Subcutaneous adipose tissue (tissue), 4 donors: ENCODE data around the gene ERBB4. TPM values are rescaled to one million over a fixed set of nuclear protein-coding genes. Genes with fewer than 3 reads are reported as not detected.

Experiments
- CTCF ChIP-seq: fragments of 450-650 bp; IDR thresholded peaks from one replicate; pipeline ENCODE4 v1.5.1; 2016; ENCODE audit warnings: low read depth, mild to moderate bottlenecking, control low read depth, antibody characterized with exemption, moderate library complexity
- small RNA-seq: library from RNA; depleted of rRNA; stranded (forward); fragments of <200 nt; gene quantifications from one replicate; pipeline ENCODE3, GENCODE V24; 2016
- total RNA-seq, 4 donors: library from RNA; depleted of rRNA; stranded (reverse); fragments of >200 nt; gene quantifications; one replicate each; pipeline ENCODE4 v1.1.0, GENCODE V29; 2016

The ERBB4 gene
- total RNA-seq, 4 donors from 2014 or later = 0.17 to 1.5 (median 0.71) TPM

DNA sequence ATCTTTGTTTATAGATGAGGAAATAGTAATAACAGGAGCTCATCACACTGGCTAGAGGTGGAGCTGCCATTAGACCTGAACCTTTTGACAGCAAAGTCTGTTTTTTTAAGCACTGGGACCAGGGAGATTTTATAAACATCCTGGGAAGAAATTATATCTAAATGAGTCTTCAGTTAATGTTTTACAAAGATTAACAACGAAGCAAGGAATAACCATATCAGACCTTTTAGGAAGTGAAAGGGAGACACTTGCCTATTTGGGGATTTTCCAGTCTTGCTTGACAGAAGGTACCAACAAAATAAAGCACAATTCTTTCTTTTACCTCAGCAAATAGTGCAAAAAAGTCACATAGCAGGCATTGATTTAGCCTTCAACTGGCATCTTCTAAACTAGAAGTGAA is 1205.2 kb downstream of the ERBB4 start:
- no peak for TF ChIP-seq CTCF

GRCh38 chr2:211331736-211332135 is 1206.9 kb downstream of the ERBB4 start:
- no peak for TF ChIP-seq CTCF

GRCh38 chr2:211329882-211330281 is 1208.7 kb downstream of the ERBB4 start:
- no peak for TF ChIP-seq CTCF

- no peak for TF ChIP-seq CTCF
Measured at GRCh38 chr2:211329421-211329820, 1209.2 kb downstream of the ERBB4 start.

DNA sequence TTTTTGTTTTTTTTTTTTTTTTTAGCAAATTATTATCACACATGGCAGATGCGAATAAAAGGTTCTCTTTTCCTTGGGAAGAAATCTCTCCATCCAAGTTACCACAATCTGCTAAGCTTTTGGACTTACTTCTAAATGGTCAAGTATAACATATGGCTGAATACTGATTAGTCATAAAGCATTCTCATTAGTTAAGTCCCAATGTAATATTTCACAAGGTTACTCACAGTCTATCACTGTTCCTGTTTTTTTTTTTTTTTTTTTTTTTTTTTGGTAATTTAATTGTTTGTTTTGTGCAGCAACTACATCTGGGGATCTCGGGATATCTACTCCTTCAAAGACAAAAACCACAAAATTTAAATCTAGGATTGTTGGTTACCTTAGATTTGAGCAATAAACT is 1210.5 kb downstream of the ERBB4 start:
- TF ChIP-seq CTCF = no peak

Small RNA genes within 50 kb of the gene (small RNA-seq; reads per million reads assigned to genes)
- not detected for gene MIR548F2
- not detected for gene RNA5SP119
